Ovary (tissue), 9 donors: Measurements from ENCODE around the gene ZMYND8. TPM values are rescaled to one million over a fixed set of nuclear protein-coding genes. Genes with fewer than 3 reads are reported as not detected.
"Not testable (repeated sequence)": the region's sequence is repeated elsewhere in the genome, so short reads cannot be mapped to it uniquely, and the experiment has no call there.

Experiments used
- DNase-seq, 5 donors: peaks; one replicate each; pipeline ENCODE4 v3.0.0-alpha.2; 2019 to 2020
- H3K27ac ChIP-seq, 2 donors: fragments of 200-600 bp; one replicate each; pipeline versions ENCODE4 v1.5.1 to v1.8.0; 2019 to 2022
- H3K27me3 ChIP-seq: fragments of 200-600 bp; one replicate; pipeline ENCODE4 v1.8.0; 2022
- H3K36me3 ChIP-seq: fragments of 200-600 bp; sonication (generic); one replicate; pipeline ENCODE4 v1.5.1; 2019
- H3K4me1 ChIP-seq: one replicate; pipeline ENCODE4 v1.8.1; 2013; ENCODE audit warnings: mild to moderate bottlenecking, moderate library complexity; ENCODE audit not compliant: insufficient read depth
- H3K4me3 ChIP-seq: fragments of 200-600 bp; sonication (generic); one replicate; pipeline ENCODE4 v1.5.1; 2017
- H3K9me3 ChIP-seq, 2 donors: fragments of 200-600 bp in 1 of 2; sonication (generic) in 1 of 2; one replicate each; pipeline versions ENCODE4 v1.5.1 to v1.8.1; 2013 to 2019; ENCODE audit warnings: mild to moderate bottlenecking in 1 of 2, moderate library complexity in 1 of 2
- CTCF ChIP-seq, 3 donors: fragments of 450-650 bp in 2 of 3; fragments of 200-600 bp in 1 of 3; IDR thresholded peaks; one replicate each; pipeline versions ENCODE4 v1.5.1 to v1.8.0; 2016 to 2022; ENCODE audit warnings: antibody characterized with exemption in 3 of 3, mild to moderate bottlenecking in 1 of 3
- EP300 ChIP-seq: sonication (generic); formaldehyde crosslinking; IDR thresholded peaks from one replicate; pipeline ENCODE4 v1.6.1; 2017; ENCODE audit warnings: antibody characterized with exemption
- POLR2A ChIP-seq: fragments of 450-650 bp; IDR thresholded peaks from one replicate; pipeline ENCODE4 v1.6.1; 2017; ENCODE audit warnings: antibody characterized with exemption, mild to moderate bottlenecking, moderate library complexity
- WGBS, 3 donors: extraction: QIAGEN DNeasy Blood & Tissue Kit in 1 of 3; methylation state at CpG; one replicate each; pipeline versions ENCODE4 v1.1.5 to v1.1.7; 2013 to 2017; 5-methylcytosine and 5-hydroxymethylcytosine counted together
- intact Hi-C, 4 donors: fragments of 100-400 bp; cut with DNase I; formaldehyde crosslinking; loops; one replicate each; pipeline versions ENCODE4 v1.11.0 to v1.15.1; 2022 to 2023
- polyA plus RNA-seq, 2 donors: library from polyadenylated mRNA; stranded (reverse); fragments of 200-250 nt in 1 of 2; fragments of 350-450 nt in 1 of 2; fragmentation: Illumina TruSeq in 1 of 2; extraction: RNeasy Lipid Tissue Mini Kit (QIAGEN cat#74804) in 1 of 2; gene quantifications; one replicate each; pipeline ENCODE4 v1.2.3, GENCODE V29; 2013 to 2014
- total RNA-seq, 7 donors: library from RNA; depleted of rRNA in 2 of 7; stranded (reverse); fragments of >200 nt in 2 of 7; fragmentation: NEBNext Ultra II Directional in 3 of 7; extraction: Animal tissue kit (Norgen Biotek cat#: 25700) in 3 of 7; gene quantifications; one replicate each; pipeline versions ENCODE4 v1.1.0 to v1.2.4, GENCODE V29; 2016 to 2023
- donor health status: DM: no; HTN: no; CAD: no; lungs with moderate emphysema.
- donor health status: DM: no; HTN: no; CAD: no.
- donor health status: Bipolar disorder and iron deficiency.
- donor health status: DM: yes; HTN: yes; CAD: no.
- donor health status: DM: no; HTN: no; CAD: no.
- donor health status: DM: yes; HTN: yes; CAD: no.

Gene ZMYND8
- total and polyA plus RNA-seq, 9 donors, result 8.3 to 40.7 (median 30.5) TPM

GRCh38 chr20:47310729-47311128 is 45.8 kb downstream of the ZMYND8 start:
- Histone ChIP-seq H3K4me3 (no peak overlapping the region), H3K36me3 (no peaks in the 10 kb centered on the region), H3K9me3 (no peaks in the 10 kb centered on the region), H3K27me3 (no peaks in the 10 kb centered on the region), H3K27ac (no peak overlapping the region), H3K4me1 (peaks cover 13% of the 10 kb centered on the region)
- 93 to 96% (median 94%) methylated on average over 8 of the region's 8 CpGs for WGBS, 3 donors
- intact Hi-C loops, result loop anchor here in 1 of 4 donors (5.0 kb wide), 1 partner anchor 33 kb away; no protein-coding TSS in a partner anchor
- DNase-seq, result no peak
- TF ChIP-seq CTCF (IDR thresholded peaks at IDR 0.05) (no peak), EP300 (no peak), POLR2A (no peak)

DNA sequence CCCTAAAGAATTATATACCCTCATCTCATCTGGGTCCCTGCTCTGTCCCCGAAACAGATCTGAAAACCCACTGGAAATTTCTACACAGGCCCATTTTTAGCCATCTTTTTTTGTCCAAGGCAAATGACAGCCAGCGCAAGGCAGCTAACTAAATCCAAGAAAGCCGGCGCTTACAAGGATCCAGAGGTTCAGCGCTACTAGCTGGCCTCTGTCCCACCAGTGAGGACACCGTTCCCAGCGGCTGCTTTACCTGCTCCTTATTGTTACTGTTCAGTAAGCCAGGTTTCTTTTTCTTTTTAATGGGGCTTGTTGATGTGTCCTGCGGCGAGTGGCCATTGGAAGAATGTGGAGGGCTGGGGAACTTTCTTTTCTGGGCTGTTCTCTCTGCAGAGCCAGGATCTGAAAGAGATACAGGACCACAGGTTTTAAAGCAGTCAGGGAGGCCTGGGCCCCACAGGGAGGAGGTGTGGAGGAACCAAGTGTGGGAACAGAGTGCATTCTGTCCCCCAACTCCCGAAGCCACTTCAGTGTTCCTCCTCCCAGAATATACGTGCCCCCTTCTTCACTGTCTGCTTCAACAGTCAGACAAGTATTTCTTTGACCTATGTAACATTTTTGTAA is 46.6 kb downstream of the ZMYND8 start:
- intact Hi-C loops, result loop anchor here in 1 of 4 donors (5.0 kb wide), 1 partner anchor 33 kb away; no protein-coding TSS in a partner anchor
- TF ChIP-seq EP300, result no peak
- TF ChIP-seq POLR2A, result no peak
- TF ChIP-seq CTCF (IDR thresholded peaks at IDR 0.05), result no peak
- H3K4me3 ChIP-seq, result no peak overlapping the region
- H3K9me3 ChIP-seq, result no peaks in the 10 kb centered on the region
- no peaks in the 10 kb centered on the region for H3K36me3 ChIP-seq
- H3K27me3 ChIP-seq, result no peaks in the 10 kb centered on the region
- H3K27ac ChIP-seq, result peak overlapping the region in 1 of 2 donors; percentile 11
- H3K4me1 ChIP-seq, result peaks cover 8% of the 10 kb centered on the region
- no peak for DNase-seq
- 84 to 91% (median 89%) methylated on average over 11 of the region's 11 CpGs for WGBS, 3 donors

DNA sequence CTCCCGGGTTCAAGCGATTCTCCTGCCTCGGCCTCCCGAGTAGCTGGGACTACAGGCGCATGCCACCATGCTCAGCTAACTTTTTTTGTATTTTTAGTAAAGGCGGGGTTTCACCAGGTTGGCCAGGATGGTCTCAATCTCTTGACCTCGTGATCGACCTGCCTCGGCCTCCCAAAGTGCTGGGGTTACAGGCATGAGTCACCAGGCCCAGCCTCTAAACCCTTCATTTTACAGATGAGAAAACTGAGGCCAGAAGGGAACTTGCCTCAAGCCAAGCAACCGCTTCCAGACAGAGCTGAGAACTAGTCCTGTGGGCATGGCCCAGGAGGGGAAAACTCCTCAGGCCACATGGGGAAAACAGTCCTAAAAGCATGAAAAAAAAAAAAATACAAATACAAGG is 47.1 kb downstream of the ZMYND8 start:
- Histone ChIP-seq H3K27me3 (no peaks in the 10 kb centered on the region), H3K4me3 (no peak overlapping the region), H3K27ac (no peak overlapping the region), H3K36me3 (no peaks in the 10 kb centered on the region), H3K4me1 (peaks cover 13% of the 10 kb centered on the region), H3K9me3 (no peaks in the 10 kb centered on the region)
- no peak for DNase-seq
- intact Hi-C loops, result no loop called here
- 89 to 98% (median 97%) methylated on average over 10 of the region's 10 CpGs for WGBS, 3 donors
- TF ChIP-seq CTCF (IDR thresholded peaks at IDR 0.05) (no peak), POLR2A (no peak), EP300 (no peak)

GRCh38 chr20:47307569-47307968 is 48.9 kb downstream of the ZMYND8 start:
- H3K9me3 ChIP-seq, H3K27me3 ChIP-seq, H3K4me3 ChIP-seq, H3K27ac ChIP-seq, intact Hi-C loops, H3K36me3 ChIP-seq, DNase-seq: not testable (repeated sequence)
- peaks cover 12% of the 10 kb centered on the region for H3K4me1 ChIP-seq
- 97 to 98% (median 97%) methylated on average over 9 of the region's 9 CpGs for WGBS, 3 donors

GRCh38 chr20:47306755-47307370 is 49.6 kb downstream of the ZMYND8 start:
- no peaks in the 10 kb centered on the region for H3K9me3 ChIP-seq
- 96 to 97% (median 97%) methylated on average over 7 of the region's 7 CpGs for WGBS, 3 donors
- H3K4me1 ChIP-seq, result peaks cover 10% of the 10 kb centered on the region
- TF ChIP-seq EP300, result no peak
- no peak for TF ChIP-seq POLR2A
- no peak for TF ChIP-seq CTCF (IDR thresholded peaks at IDR 0.05)
- H3K27me3 ChIP-seq, result no peaks in the 10 kb centered on the region
- H3K36me3 ChIP-seq, result no peaks in the 10 kb centered on the region
- no peak overlapping the region for H3K27ac ChIP-seq
- no peak for DNase-seq
- intact Hi-C loops, result no loop called here
- H3K4me3 ChIP-seq, result no peak overlapping the region
